Vagina (tissue), 2 donors: Measurements from ENCODE around the gene GPX1. TPM values are rescaled to one million over a fixed set of nuclear protein-coding genes. Genes with fewer than 3 reads are reported as not detected.
"Not testable (repeated sequence)": the region's sequence is repeated elsewhere in the genome, so short reads cannot be mapped to it uniquely, and the experiment has no call there.

Source experiments
- DNase-seq, 2 donors: peaks; one replicate each; pipeline ENCODE4 v3.0.0-alpha.2; 2017; ENCODE audit errors: extremely low spot score in 2 of 2
- H3K27ac ChIP-seq: fragments of 200-600 bp; sonication (generic); one replicate; pipeline ENCODE4 v1.5.1; 2019
- H3K27me3 ChIP-seq: fragments of 200-600 bp; sonication (generic); one replicate; pipeline ENCODE4 v1.5.1; 2019
- H3K36me3 ChIP-seq, 2 donors: fragments of 200-600 bp; sonication (generic); one replicate each; pipeline ENCODE4 v1.5.1; 2017 to 2019
- H3K4me1 ChIP-seq: fragments of 200-600 bp; sonication (generic); one replicate; pipeline ENCODE4 v1.5.1; 2019
- H3K4me3 ChIP-seq, 2 donors: fragments of 200-600 bp; sonication (generic); 1 replicate in 1 of 2; 2 replicates in 1 of 2; pipeline ENCODE4 v1.5.1; 2016 to 2019
- H3K9me3 ChIP-seq: fragments of 200-600 bp; sonication (generic); one replicate; pipeline ENCODE4 v1.5.1; 2019
- POLR2A ChIP-seq, 2 donors: fragments of 450-650 bp; IDR thresholded peaks; one replicate each; pipeline ENCODE4 v1.6.1; 2017; ENCODE audit warnings: antibody characterized with exemption in 2 of 2, mild to moderate bottlenecking in 2 of 2, moderate library complexity in 2 of 2
- POLR2AphosphoS5 ChIP-seq, 2 donors: sonication (generic); formaldehyde crosslinking; IDR thresholded peaks; one replicate each; pipeline ENCODE4 v1.9.0; 2017; ENCODE audit warnings: antibody characterized with exemption in 2 of 2, mild to moderate bottlenecking in 2 of 2, low read depth in 1 of 2; ENCODE audit not compliant: insufficient read depth in 1 of 2
- intact Hi-C: fragments of 100-400 bp; cut with DNase I; formaldehyde crosslinking; loops from one replicate; pipeline ENCODE4 v1.15.1; 2023
- total RNA-seq: library from RNA; depleted of rRNA; stranded (reverse); fragments of >200 nt; gene quantifications from one replicate; pipeline ENCODE4 v1.2.3, GENCODE V29; 2016
- TF ChIP-seq, protein P1 (sequence below), 3 experiments: fragments of 450-650 bp in 2 of 3; fragments of 200-600 bp in 1 of 3; sonication (generic) in 1 of 3; IDR thresholded peaks; one replicate each; pipeline ENCODE4 v1.5.1; 2017 to 2019; ENCODE audit warnings: antibody characterized with exemption in 3 of 3, mild to moderate bottlenecking in 2 of 3, moderate library complexity in 2 of 3

GPX1 gene
- total RNA-seq, 1 donor from 2014 or later, result 326 TPM

DNA sequence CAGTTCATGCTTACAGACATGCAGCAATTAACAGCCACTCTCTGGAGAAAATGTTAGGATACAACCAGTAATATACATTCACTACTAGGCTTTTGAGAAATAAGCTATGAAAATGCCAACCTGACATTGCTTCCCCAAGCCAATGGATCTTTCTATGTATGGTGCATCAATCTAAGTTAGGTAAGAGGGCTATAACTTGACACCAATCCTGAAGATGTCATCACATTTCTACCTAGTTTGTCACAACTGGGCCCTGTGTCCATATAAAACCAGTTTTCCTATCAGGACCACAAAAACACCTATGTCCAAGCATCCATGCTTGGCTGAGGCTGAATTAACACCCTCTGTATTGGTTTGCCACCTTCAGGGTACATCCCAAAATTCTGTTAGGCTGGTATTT lies 13.8 kb upstream of the GPX1 start:
- Histone ChIP-seq H3K36me3 (peaks cover 0 to 57% of the 10 kb centered on the region in 2 donors), H3K4me3 (no peak overlapping the region), H3K27ac (no peak overlapping the region), H3K27me3 (no peaks in the 10 kb centered on the region), H3K9me3 (no peaks in the 10 kb centered on the region), H3K4me1 (peaks cover 3% of the 10 kb centered on the region)
- no peak for TF ChIP-seq POLR2A (IDR thresholded peaks at IDR 0.05)
- TF ChIP-seq, protein P1, sequence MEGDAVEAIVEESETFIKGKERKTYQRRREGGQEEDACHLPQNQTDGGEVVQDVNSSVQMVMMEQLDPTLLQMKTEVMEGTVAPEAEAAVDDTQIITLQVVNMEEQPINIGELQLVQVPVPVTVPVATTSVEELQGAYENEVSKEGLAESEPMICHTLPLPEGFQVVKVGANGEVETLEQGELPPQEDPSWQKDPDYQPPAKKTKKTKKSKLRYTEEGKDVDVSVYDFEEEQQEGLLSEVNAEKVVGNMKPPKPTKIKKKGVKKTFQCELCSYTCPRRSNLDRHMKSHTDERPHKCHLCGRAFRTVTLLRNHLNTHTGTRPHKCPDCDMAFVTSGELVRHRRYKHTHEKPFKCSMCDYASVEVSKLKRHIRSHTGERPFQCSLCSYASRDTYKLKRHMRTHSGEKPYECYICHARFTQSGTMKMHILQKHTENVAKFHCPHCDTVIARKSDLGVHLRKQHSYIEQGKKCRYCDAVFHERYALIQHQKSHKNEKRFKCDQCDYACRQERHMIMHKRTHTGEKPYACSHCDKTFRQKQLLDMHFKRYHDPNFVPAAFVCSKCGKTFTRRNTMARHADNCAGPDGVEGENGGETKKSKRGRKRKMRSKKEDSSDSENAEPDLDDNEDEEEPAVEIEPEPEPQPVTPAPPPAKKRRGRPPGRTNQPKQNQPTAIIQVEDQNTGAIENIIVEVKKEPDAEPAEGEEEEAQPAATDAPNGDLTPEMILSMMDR (IDR thresholded peaks at IDR 0.05), result no peak
- no peak for TF ChIP-seq POLR2AphosphoS5 (IDR thresholded peaks at IDR 0.05; ENCODE audit: insufficient read depth in 1 of 2, low read depth in 1 of 2)
- DNase-seq, result no peak
- intact Hi-C loops, result no loop called here

DNA sequence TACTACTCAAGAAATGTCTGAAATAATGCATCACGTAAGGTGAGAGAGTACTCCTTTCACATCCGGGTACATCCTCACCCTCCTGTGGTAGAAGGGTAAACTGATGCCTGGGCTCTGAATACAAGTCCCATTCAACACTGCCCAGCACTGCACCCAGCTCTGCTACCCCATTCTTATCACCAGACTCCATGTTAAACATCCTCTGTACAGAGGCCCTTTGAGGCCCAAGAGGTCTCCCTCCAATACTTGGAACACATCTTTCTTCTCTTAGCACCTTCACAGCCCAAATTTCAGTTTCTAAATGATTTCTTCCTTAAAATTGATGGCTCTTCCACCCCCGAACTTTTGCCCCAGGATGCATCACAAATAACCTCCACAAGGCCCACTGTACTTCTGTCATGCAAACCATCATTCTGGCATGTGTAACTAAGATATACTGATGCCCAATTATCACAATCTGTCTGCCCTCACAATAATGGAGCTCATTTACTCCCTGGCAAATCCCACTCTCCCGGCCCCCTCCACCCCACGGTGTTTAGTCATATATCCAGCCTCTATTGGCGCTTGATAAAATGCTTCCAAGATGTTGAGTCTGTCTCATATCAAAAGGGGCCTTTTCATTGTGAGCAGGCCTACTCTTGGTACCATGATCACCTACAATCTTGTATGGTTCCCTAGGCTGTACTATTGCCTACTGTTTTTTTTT lies 12.6 kb upstream of the GPX1 start:
- Histone ChIP-seq H3K27me3 (no peaks in the 10 kb centered on the region), H3K36me3 (peaks cover 0 to 69% of the 10 kb centered on the region in 2 donors), H3K27ac (no peak overlapping the region), H3K4me3 (no peak overlapping the region), H3K4me1 (no peaks in the 10 kb centered on the region), H3K9me3 (no peaks in the 10 kb centered on the region)
- no peak for DNase-seq
- intact Hi-C loops, result no loop called here
- TF ChIP-seq POLR2A (IDR thresholded peaks at IDR 0.05) (no peak), POLR2AphosphoS5 (IDR thresholded peaks at IDR 0.05; ENCODE audit: insufficient read depth in 1 of 2, low read depth in 1 of 2) (no peak)
- TF ChIP-seq, protein P1 (IDR thresholded peaks at IDR 0.05), result no peak

DNA sequence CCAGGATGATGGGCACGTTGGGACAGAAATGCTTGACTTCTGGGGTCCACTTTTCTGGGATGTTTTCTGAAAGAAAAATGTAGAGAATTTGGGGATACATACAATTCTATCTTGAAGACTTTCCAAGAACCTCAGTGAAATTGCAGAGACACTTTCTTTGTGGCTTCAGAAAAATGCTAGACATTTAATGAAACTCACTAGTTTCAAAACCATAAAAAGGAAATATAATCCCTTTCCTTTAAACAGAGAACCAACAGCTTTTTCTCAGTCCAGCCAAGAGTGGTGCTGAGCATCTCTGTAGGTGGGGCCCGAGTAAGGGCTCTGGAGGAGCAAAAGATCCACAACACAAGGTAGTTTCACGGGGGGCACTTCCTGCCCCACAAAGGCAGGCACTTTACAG lies 4.4 kb upstream of the GPX1 start:
- intact Hi-C loops, result no loop called here
- Histone ChIP-seq H3K9me3 (no peaks in the 10 kb centered on the region), H3K4me3 (no peak overlapping the region), H3K36me3 (peaks cover 0 to 59% of the 10 kb centered on the region in 2 donors), H3K27ac (no peak overlapping the region), H3K27me3 (no peaks in the 10 kb centered on the region), H3K4me1 (peaks cover 14% of the 10 kb centered on the region)
- DNase-seq, result no peak
- no peak for TF ChIP-seq POLR2AphosphoS5 (IDR thresholded peaks at IDR 0.05; ENCODE audit: insufficient read depth in 1 of 2, low read depth in 1 of 2)
- TF ChIP-seq, protein P1 (IDR thresholded peaks at IDR 0.05), result no peak
- TF ChIP-seq POLR2A (IDR thresholded peaks at IDR 0.05), result no peak

DNA sequence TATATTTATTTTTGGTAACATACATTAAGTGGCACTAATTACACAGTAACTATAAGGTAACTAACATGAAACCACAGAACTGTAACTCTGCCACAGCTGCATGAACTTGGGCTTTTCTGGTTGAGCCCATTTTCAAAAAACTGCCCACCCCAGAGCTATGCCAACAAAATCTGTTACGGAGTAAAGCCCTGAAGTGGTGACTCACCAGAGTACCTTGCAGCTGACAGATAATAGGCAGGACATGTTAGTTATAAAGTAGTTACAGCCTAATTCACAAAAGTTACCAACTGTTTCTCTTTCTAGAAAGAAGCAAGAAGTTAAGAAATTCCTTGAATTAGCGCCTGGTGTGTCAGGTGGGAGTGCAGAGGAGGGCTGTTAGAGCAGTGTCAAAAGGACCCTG lies 1.5 kb upstream of the GPX1 start:
- Histone ChIP-seq H3K4me3 (no peak overlapping the region), H3K4me1 (peaks cover 37% of the 10 kb centered on the region), H3K9me3 (no peaks in the 10 kb centered on the region), H3K36me3 (peaks cover 0 to 44% of the 10 kb centered on the region in 2 donors), H3K27ac (no peak overlapping the region), H3K27me3 (no peaks in the 10 kb centered on the region)
- TF ChIP-seq, protein P1 (IDR thresholded peaks at IDR 0.05), result no peak
- TF ChIP-seq POLR2AphosphoS5 (IDR thresholded peaks at IDR 0.05; ENCODE audit: insufficient read depth in 1 of 2, low read depth in 1 of 2) (no peak), POLR2A (IDR thresholded peaks at IDR 0.05) (no peak)
- DNase-seq, result no peak
- intact Hi-C loops, result loop anchor here (5.0 kb wide), 1 partner anchor 48 kb away; no protein-coding TSS in a partner anchor

DNA sequence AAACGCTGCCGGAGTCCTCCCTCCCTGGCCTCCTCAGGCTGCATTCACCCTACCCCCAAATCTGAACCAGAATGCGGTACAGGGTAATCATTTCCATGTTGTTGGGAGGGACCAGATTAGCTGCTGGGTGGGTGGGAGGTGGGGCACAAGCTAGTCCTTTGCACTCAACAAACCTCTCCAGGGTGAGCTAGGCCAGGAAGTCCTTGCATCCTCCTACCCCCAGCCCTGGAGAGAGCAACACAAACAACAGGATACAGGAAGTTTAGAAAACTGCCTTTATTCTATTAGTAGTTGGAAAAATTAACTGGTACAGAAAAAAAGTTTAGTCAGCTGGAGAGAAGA lies 702 bp upstream of the GPX1 start:
- H3K27me3 ChIP-seq, result no peaks in the 10 kb centered on the region
- H3K9me3 ChIP-seq, result no peaks in the 10 kb centered on the region
- H3K27ac ChIP-seq, result peak overlapping the region; percentile 91
- TF ChIP-seq POLR2A (IDR thresholded peaks at IDR 0.05), result no peak
- TF ChIP-seq, protein P1 (IDR thresholded peaks at IDR 0.05), result no peak
- no peak for TF ChIP-seq POLR2AphosphoS5 (IDR thresholded peaks at IDR 0.05; ENCODE audit: insufficient read depth in 1 of 2, low read depth in 1 of 2)
- peak overlapping the region; percentile 78 to 89 for H3K4me3 ChIP-seq
- no peak for DNase-seq
- peaks cover 37% of the 10 kb centered on the region for H3K4me1 ChIP-seq
- intact Hi-C loops, result loop anchor here (5.0 kb wide), 1 partner anchor 48 kb away; no protein-coding TSS in a partner anchor
- peaks cover 0 to 44% of the 10 kb centered on the region in 2 donors for H3K36me3 ChIP-seq

DNA sequence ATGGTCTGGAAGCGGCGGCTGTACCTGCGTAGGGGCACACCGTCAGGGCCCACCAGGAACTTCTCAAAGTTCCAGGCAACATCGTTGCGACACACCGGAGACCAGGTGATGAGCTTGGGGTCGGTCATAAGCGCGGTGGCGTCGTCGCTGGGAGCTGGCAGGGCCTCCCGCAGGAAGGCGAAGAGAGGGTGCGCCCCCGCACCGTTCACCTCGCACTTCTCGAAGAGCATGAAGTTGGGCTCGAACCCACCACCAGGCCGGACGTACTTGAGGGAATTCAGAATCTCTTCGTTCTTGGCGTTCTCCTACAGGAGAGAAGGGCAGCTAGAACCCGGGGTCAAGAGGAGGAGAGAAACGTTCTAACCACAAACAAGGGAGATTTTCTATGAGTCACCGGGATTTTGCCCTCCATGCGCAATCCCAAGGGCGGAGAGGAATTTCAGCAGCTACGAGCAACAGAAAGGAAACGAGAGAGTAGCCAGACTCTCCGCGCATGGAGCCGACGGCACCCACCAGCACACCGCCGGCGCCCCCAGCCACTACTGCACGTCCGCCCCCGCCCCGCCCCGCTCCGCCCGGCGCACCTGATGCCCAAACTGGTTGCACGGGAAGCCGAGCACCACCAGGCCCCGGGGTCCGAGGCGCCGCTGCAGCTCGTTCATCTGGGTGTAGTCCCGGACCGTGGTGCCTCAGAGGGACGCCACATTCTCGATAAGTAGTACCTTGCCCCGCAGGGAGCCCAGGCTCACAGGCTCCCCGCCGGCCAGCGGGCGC lies 523 bp downstream of the GPX1 start:
- Histone ChIP-seq H3K36me3 (peaks cover 0 to 41% of the 10 kb centered on the region in 2 donors), H3K4me3 (peak overlapping the region; percentile 78 to 89), H3K4me1 (peaks cover 49% of the 10 kb centered on the region), H3K27ac (peak overlapping the region; percentile 91)
- not testable (repeated sequence) for H3K27me3 ChIP-seq, H3K9me3 ChIP-seq, DNase-seq
- intact Hi-C loops, result loop anchor here (5.0 kb wide), 1 partner anchor 50 kb away; no protein-coding TSS in a partner anchor

DNA sequence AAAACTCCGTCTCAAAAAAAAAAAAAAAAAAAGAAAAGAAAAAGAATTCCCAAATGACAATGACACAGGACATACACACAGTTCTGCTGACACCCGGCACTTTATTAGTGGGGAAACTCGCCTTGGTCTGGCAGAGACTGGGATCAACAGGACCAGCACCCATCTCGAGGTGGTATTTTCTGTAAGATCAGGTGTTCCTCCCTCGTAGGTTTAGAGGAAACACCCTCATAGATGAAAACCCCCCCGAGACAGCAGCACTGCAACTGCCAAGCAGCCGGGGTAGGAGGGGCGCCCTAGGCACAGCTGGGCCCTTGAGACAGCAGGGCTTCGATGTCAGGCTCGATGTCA lies 1.1 kb downstream of the GPX1 start:
- H3K4me3 ChIP-seq, result peak overlapping the region; percentile 78 to 89
- intact Hi-C loops, result loop anchor here (5.0 kb wide), 1 partner anchor 50 kb away; no protein-coding TSS in a partner anchor
- peak overlapping the region; percentile 91 for H3K27ac ChIP-seq
- H3K4me1 ChIP-seq, result peaks cover 54% of the 10 kb centered on the region
- not testable (repeated sequence) for H3K9me3 ChIP-seq, DNase-seq, H3K27me3 ChIP-seq
- peaks cover 0 to 36% of the 10 kb centered on the region in 2 donors for H3K36me3 ChIP-seq
